ENCODE data around the gene WDCP.
"Not testable (repeated sequence)": the region's sequence is repeated elsewhere in the genome, so short reads cannot be mapped to it uniquely, and the experiment has no call there.

Gene WDCP

DNA sequence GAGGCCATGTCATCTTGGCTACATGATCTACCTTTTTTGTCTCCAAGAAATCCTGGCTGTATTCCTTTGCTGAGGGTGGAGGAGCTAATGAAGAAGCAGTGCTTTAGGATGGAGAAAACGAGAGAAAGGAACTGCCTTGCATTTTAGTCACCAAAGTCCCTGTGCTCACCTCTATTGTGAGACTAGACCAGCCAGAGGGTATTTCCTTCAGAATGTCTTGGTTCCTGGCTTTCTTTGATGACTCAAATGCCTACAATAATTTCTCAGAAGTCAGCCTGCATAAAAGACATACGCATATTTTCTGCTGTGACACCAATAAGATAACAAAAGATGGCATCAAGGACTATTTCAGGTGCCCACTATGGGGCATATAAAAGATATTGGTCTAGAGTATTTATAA is 18.1 kb upstream of the WDCP start:
- no peak for DNase-seq (ENCODE audit: low spot score)

DNA sequence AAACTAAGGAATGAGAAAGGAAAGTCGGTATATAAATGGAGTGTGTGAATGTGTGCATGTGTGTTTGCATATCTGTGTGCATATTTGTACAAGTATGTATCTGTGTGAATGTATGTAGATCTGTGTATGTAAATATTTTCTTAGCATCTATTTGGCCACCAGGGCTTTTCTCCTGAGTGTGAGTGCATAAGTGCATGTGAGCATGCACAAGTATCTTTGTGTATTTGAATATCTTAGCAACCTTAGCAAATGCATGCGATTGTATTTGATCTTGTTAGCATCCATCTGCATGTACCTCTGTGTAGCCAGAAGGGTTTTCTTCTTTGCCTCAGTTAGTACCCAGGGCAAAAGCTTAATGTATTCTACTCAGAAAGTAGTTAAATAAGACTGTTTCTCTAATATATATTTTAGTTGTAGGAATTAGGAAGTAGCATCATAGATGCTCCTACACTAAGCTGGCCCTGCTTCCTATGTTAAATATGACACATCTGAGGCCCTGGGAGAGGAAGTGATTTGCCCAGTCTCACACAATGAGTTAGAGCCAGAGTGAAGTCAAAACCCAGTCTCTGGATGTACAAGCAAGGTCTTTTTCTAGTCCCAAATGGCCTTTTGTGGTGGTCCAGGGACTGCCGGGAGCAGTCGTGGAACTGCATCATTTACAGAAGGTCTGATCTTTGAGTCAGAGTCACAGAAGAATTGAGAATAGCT is 11.5 kb upstream of the WDCP start:
- no peak for DNase-seq (ENCODE audit: low spot score)

DNA sequence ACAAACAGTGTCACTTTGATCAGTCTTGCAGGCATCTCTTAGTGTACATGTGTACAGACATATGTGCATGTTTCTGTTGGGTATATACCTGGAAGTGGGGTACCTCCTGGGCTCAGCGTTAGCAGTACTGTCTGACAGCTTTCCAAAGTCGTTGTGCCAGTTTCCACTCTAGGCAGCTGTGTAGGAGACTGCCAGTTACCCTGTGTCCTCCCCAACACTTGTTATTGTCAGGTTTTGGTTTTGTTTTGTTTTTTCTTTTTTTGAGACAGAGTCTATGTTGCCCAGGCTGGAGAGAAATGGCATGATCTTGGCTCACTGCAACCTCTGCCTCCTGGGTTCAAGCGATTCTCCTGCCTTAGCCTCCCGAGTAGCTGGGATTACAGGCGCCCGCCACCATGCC is 8.6 kb upstream of the WDCP start:
- DNase-seq (ENCODE audit: low spot score), result no peak

DNA sequence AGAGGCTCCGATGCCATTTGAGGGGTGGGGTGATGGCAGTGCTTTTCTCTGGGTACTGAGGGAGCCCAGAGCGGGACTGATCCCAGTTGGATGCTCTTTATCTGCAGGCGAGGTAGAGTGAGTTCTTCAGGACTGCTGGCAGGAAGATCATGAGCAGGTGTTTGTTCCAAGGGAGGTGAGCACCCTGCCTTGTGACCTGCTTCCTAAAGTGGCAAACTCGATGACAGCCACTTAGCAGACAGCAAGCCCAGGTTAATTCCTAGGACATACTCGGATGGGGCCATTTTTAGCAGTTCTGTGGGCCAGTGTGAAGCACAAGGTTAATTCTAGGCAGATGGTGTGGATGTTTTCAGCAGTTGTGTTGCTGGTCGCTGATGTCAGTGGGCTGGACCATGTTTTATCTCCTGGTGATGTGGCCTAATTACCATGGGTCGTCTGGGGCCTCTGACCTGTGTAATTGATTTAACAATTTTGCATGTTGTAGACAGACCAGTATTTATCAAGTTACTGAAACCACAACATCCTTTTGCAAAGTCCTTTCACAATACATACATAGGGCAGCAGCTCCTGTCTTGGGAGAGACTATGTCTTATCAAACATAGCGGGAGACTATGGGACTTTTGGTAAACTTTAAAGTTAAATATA is 7.3 kb upstream of the WDCP start:
- no peak for DNase-seq (ENCODE audit: low spot score)

DNA sequence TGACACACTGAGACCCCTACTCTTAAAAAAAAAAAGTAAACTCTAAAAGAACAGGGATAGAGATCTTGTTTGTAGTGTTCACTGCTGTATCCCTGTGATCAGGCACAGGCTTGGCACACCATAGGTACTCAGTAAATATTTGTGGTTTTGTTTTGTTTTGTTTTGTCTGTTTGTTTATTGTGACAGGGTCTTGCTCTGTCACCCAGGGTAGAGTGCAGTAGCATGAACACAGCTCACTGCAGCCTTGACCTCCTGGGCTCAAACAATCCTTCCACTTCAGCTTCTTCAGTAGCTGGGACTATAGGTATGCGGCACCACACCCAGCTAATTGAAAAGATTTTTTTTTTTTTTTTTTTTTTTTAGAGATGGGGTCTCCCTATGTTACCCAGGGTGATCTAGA is 5.8 kb upstream of the WDCP start:
- DNase-seq (ENCODE audit: low spot score), result no peak

DNA sequence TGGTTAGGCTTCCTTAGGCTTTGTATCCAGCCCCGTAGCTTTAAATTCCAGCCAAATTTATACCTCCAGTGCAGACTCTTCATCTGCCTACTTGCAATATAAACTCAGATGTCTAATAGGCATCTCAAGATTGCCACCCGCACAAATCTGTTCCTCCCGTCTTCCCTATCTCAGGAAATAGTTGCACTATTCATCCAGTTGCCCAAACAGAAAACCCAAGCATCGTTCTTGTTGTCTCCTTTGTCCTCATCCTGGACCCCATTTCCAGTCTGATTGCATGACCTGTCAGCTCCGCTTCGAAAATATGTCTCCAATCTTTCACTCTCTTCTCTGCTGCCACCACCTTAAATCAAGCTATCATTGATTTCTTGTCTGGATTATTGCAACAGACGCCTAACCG is 4.6 kb upstream of the WDCP start:
- no peak for DNase-seq (ENCODE audit: low spot score)

DNA sequence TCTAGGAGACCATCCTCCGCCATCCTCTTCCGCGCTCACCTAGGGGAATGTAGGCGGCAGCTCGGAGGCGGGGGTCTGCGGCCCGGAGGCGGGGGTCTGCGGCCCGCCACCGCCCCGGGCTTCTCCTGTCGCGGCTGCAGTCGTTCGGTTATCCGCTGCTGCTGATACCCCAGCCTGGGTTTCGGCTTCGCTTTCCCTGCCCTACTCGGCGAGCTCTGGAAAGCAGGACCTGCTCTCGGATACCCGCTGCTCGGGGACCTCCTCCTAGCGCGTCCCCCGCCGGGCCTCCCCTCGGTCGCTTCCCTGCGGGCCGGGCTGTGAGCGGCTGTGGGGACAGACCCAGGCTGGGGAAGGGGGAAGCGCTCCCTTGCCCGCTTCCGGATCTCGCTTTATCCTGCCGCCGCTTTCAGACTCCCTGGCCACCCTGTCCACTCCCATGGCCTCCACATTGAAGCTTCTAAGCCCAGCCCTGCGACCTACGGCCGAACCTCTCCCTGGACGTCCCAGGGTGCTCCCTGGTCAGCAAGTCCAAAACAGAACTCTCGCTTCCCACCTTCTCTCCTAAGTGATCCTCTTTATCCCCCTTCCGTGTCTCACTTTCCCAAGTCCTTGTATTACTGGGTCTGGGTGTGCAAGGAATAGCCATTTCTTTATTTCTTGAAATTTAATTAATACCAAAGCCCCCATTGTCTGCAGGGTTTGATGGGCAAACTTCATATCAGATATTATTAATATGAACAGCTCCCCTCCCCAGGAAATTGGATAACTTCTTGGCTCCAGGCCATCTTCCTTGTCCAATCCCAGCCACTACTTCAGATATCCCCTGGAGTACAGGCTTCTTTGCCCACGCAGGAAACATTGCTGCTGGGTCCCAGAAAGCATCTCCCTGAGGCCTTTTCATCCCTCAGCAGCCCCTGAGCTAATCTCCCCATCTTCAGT is 3.1 kb upstream of the WDCP start:
- DNase-seq (ENCODE audit: low spot score), result no peak

DNA sequence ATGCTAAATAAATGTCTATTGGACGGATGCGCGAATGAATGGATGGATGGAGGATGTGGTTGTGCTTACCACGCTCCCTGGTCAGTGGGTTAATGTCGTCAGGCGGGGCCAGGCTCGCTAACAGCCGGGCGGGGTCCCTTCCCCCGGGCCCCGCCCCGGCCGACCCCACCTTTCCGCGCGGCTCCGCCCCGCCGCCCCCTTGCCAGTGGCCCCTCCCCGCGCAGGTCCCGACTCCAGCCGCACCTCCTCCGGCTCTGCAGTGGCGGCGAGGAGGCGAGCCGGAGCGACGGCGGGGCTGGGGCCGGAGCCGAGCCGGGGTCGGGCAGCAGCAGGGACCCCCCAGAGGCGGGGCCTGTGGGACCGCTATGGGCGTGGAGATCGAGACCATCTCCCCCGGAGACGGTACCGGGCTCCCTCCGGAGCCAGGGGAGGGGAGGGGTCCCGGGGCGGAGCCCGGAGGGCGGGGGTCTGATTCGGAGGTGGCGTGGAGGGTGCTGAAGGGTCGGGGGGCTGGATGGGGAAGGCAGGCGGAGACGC is 2.4 kb upstream of the WDCP start, which contains the start of gene FKBP1B:
Gene FKBP1B, plus strand, starts transcription at position 257 of the 537 bp plus-strand sequence. Its CDS starts 109 bp downstream, at position 366.
- peak; percentile 77 for DNase-seq (ENCODE audit: low spot score)

DNA sequence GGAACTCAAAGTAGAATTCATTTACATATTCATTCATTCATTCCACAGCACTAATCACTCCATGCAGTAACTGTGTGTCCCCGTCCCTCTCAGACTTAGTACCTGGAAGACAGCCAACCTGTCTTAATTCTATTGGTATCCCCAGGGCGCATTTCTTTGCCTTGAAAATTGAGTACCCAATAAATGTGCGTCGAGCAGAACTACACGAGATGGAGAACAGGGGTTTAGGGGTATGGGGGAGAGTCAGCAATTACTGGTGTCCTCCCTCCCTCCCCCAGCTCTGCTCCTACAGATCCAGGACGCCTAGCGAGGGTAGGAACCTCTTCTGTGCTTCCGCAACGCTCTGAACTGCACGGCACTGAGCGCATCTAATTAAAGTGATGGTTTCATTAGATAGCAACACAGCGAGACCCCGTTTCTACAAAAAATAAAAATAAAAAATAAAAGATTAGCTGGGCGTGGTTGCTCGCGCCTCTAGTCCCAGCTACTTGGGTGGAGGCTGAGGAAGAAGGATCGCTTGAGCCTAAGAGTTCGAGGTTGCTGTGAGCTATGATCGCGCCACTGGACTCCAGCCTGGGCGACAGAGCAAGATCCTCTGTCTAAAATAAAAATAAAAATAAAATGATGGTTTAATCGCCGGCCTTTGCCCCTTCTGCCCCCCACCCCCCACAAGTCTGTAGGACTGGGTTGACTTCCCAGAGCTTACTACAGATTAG is 1.7 kb upstream of the WDCP start:
- DNase-seq (ENCODE audit: low spot score), result no peak

DNA sequence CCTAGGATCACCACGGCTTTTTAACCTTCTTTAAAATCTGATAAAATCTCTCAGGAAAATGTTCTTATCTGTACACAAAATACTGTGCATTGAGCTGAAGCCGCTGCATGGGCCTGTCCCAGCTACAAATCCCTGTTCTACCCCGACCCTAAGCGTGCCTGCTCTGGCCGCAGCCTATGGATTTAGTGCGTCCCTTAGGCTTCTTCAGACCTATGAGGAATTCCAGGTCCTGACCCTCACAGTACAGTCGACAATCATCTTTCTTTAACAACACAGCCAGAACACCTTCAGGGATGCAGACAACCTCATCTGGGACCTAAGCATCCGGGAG is 477 bp upstream of the WDCP start:
- DNase-seq (ENCODE audit: low spot score), result no peak

DNA sequence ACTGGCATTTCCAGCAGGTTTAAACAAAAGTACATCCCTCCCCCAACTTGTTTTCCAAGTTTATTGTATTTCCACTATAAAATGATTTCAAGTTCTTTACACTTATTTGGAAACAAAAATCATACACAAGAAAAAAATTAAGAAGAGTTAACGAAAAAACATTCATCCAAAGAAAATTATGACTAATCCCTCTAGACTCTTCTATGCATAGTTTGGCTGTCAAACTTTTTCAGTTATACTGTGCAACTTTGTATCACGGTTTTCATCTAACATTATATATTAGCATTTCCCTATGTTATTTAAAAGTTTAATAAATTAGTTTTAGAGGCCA is 627 bp downstream of the WDCP start:
- no peak for DNase-seq (ENCODE audit: low spot score)

DNA sequence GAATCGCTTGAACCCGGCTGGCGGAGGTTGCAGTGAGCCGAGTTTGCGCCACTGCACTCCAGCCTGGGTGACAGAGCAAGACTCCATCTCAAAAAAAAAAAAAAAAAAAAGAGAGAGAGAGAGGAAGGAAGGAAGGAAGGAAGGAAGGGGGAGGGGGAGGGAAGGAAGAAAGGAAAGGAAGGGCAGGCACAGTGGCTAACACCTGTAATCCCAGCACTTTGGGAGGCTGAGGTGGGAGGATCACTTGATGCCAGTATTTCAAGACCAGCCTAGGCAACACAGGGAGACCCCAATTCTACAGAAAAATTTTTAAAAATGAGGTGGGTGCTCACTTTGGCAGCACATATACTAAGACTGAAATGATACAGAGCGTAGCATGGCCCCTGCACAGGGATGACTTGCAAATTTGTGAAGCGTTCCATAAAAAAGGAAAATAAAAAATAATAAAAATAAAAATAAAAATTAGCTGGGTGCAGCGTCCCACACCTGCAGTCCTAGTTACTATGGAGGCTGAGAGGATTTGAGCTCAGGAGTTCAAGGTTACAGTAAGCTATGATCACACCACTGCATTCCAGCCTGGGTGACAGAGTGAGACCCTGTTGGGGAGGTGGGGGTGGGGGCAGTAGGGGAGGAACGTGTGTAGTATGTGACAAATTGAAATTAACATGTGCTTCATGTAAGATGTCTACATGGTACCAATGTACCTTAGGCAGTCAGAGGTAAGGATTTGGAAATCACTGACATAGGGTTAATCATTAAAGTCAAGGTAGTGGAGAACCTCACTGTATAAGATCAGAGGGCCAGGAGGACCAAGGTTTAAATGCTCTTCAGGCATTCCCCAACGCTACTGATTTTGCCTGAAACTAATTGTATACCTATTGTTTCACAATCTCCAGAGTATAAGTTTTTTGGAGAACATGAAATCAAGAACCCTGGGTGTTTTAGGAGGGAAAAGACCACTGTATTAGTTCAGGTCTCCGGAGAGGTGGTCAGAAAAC is 1.4 kb downstream of the WDCP start:
- no peak for DNase-seq (ENCODE audit: low spot score)

DNA sequence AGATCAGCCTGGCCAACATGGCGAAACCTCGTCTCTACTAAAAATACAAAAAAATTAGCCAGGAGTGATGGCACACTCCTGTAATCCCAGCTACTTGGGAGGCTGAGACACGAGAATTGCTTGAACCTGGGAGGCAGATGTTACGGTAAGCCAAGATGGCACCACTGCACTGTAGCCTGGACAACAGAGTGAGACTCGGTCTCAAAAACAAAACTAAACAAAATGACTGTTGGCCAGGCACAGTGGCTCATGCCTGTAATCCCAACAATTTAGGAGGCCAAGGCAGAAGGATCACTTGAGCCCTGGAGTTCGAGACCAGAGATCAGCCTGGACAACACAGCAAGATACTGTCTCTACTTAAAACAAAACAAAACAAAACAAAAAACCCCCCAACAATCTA is 4.1 kb downstream of the WDCP start:
- DNase-seq (ENCODE audit: low spot score), result not testable (repeated sequence)

DNA sequence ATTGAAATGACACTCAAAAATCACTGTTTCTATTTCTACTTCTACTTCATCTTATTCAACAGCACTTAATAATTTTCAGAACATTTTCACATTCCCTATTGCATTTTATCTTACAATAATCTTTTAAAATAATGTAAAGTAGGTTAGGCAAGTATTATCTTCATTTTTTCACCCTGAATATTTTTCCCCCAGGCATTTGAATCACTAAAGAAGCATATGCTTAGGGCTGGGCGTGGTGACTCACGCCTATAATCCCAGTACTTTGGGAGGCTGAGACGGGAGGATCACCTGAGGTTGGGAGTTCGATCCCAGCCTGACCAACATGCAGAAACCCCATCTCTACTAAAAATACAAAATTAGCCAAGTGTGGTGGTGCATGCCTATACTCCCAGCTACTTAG is 6.7 kb downstream of the WDCP start:
- DNase-seq (ENCODE audit: low spot score), result no peak

DNA sequence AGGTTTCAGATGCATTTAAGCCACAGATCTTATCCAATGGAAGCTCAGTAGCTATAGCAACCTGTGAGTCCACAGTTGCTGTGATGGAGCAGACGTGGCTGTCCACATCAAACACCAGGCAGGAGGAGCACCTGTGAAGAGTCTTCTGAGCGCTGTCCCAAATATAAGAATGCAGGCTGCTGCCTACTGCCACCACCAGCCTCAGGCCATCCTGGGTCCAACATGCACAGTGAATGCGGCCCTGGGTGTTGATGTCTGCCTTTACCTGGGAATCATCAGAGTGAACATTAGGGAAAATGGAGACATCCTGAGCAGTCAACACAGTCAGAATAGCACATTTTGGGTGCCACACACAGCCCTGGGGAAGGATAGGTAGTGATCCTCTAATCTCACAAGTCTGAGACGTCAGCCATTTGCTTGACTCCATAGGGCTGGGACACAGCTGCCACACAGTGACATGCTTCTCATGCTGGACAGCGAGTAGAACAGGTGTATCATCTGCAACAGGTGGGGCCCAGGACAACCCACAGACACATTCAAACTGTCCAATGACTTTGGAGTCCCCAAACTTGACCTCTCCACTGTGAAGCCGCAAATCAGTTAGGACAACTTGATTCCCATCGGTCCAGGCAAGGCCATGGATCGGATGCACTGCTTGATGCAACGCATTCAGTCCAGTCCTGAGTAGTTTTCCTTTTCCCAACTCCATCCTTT is 8.2 kb downstream of the WDCP start:
- no peak for DNase-seq (ENCODE audit: low spot score)

DNA sequence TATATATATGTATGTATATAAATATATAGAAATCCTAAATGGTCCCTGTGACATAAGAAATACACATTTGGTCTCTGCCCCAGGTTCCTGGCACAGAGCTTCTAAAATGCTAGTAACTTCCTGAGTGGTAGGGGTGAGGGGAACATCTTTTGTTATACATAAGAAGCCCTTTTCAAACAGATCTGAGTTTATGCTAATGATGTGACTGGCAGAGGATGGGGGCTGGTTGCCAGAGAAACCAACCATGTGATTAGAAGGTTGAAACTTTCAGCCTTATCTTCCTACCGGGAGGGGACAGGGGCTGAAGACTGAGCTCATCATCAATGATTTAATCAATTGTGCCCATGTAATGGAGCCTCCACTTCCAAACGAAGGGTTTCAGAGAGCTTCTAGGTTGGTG is 21.0 kb downstream of the WDCP start:
- no peak for DNase-seq (ENCODE audit: low spot score)

DNA sequence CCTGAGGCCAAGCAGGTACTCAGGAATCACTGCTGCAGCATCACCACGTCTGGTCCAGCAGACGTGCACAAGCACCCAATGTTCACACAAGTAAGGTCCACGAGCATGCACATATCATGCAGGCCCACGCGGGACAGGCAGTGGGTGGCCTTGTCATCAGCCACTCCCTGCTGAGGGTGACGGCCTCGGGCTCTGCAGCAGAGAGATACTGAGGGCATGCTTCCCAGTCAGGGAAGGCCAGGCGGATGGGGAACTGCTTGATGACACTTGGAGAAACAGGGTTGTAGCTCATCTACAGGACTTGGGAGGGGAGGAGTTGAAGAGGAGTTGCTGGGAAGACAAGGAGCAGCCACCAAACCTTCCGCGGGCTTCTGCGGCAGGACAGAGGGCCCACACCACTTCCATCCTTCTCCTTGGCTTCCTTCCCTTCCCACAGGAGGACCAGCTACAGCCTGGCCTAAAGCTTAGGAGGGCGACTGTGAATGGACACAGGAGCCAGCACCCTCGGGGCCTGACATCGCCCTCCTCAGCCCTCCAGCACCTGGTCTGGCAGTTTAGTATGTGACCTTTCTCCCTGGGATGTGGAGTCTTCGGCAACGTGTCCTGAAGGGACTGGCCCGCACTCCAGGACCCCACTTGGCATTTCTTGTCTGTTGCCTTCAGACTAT is 22.1 kb downstream of the WDCP start:
- DNase-seq (ENCODE audit: low spot score), result no peak

DNA sequence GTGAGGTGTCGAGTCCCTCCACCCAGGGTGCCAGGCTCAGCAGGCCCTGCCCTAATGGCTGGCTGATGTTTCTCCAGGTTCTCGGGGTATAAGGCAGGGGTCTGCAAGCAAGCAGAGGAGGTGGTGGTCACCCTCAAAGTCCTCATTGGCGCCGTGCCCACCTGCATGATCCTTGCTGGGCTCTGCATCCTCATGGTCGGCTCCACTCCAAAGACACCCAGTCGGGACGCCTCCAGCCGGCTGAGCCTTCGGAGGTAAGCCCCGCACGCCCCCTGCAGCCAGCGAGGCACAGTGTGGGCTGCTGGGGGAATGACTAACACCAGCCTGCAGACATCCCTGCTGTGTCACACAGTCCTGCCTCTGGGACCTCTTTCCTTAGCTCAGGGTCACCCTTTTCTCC is 23.2 kb downstream of the WDCP start:
- DNase-seq (ENCODE audit: low spot score), result no peak

DNA sequence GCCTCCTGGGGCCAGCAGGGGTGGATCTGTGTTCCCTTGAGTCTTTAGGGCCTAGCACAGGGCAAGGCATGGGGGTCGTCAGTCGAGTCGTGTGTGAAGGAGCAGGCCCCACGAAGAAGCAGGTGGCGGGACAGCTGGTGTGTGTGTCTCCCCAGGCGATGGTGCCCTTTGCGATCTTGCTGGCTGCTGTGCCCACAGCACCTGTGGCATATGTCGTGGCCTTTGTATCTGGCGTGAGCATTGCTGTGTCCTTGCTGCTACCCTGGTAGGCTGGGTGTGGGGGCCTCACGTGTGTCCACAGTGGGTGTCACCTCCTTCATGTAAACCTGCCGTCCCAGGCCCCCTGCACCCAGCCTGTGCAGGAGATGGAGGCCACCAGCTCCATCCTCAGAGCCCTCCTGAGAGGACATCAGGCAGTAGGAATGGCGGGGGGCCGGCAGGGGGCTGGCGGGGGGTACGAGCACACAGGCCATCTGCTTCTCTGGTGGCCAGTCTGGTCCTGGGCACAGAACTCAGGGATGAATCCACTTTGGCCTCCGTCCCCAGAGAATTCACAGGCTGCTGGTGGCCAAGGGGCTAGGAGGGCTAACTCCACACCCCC is 24.1 kb downstream of the WDCP start:
- no peak for DNase-seq (ENCODE audit: low spot score)

All from LoVo (cell line).